GM18520 (cell line): ENCODE results near the gene FNDC3B.

Experiments
- ATAC-seq: cut with Tn5 transposase; IDR thresholded peaks from one replicate; pipeline ENCODE4 v1.9.1; 2021; ENCODE audit not compliant: unreplicated experiment

Gene FNDC3B

DNA sequence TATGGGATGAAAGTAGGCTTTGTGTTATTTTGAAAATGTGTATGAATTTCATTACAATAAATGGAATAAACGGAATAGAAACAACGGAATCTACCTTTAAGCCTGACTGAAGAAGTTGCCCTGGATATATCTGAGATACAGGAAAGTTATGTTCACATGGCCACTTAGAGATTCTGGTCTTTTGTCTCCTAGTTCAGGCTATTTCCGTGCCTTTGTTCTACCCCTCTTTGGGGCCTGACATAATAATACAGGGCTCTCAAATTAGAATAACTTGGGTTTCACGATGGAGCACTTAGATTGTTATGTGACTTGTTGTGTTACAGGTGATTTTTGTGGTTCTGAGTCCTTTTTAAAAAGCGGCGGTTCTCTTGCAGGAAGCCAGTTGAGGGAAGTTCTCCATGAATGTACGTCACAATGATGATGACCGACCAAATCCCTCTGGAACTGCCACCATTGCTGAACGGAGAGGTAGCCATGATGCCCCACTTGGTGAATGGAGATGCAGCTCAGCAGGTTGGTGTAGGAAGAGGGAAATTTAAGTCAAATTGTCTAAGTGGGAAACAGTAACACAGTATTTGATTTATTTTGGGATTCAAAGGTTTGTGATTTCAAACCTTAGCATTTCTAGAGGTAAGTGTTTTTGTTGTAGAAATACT, 72.8 kb downstream of the FNDC3B start:
- no peak for ATAC-seq

DNA sequence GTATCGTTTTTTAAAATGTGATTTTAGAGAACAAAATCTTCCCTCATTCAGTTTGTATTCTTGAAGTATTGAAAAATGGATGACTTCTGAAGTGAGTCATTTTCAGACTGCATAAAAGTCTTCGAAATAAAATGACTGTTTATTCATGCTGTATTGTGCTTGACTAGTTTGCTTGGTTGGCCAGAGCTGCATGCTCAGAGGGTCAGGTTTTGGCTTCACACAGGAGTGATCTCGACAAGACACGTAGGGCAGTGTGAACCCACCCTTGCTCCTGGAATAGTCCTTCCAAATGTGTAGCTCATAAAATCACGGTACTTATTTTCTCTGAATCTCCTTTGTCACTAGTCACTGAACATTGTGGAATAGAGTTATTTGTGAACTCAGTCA, 73.3 kb downstream of the FNDC3B start:
- ATAC-seq, result no peak

DNA sequence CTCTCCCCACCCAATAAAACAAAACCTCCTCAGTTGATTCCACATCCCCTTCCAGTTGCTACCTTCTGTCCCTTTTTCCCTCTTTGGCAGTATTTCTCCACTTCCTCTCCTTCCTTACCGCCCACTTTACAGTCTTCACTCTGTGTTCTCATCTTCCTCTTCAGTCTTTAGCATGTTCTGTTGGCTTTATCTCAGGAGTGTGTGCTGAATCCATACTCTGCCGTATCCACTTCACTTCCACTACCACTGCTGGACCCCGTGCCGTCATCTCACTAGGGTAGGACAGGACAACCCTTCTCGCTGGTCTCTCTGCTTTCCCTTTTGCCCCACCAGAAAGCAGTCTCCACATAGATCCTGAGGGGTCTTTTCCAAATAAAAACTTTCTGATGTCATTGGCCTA, 74.3 kb downstream of the FNDC3B start:
- no peak for ATAC-seq

DNA sequence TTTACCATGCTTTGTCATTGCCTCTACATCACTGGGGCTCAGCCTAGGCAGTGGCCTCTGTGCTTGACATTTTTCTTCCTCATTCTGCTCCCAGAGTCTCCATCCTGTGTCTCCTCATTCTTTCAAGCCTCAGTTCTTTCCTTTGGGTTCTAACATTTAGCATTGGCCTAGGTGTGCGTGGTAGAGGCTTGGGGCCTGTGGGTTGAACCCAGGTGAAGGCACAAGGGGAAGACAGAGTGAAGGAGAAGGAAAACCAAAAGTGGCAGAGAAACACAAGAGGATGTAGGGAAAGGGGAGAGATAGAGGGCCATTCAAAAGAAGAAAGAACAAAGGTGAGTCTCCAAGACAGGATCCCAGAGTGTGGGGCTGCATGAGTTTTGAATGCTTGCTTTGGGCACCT, 75.7 kb downstream of the FNDC3B start:
- ATAC-seq, result no peak

DNA sequence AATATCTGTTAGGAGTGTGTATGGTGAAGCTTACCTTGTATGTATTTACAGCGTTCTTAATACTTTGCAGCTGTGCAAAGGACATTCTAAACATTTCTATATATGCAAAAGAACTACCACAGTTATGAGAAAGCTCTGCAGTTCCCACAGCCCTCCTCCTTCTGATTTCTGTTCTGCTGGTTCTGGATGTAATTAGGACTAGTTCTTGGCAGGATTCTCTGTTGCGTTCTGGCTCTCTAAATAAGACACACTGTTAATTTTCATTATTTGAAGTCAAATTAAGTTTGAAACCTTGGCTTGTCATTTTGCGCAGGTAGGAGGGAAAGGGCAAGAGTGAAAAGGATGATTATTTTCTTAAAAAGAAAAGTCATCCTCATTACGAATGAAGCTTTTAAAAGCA, 76.4 kb downstream of the FNDC3B start:
- no peak for ATAC-seq

DNA sequence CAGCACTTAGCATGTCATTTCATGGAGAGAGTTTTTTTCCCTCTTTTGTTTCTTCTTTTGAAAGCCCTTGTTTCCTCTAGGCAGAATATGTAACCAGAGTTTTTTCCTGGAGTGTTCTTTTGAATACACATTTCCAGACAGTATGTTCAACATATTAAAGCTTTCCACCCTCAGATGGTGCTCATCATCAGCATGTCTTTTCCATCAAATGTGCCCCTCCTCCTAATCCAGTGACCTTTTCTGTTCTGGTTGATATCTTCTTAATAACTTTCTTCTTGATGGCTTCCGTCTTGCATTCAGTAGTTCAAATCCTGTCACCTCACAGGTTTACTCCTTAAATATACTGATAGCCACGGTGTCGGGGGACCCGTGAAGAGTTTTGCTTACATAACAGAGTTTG, 78.6 kb downstream of the FNDC3B start:
- no peak for ATAC-seq

DNA sequence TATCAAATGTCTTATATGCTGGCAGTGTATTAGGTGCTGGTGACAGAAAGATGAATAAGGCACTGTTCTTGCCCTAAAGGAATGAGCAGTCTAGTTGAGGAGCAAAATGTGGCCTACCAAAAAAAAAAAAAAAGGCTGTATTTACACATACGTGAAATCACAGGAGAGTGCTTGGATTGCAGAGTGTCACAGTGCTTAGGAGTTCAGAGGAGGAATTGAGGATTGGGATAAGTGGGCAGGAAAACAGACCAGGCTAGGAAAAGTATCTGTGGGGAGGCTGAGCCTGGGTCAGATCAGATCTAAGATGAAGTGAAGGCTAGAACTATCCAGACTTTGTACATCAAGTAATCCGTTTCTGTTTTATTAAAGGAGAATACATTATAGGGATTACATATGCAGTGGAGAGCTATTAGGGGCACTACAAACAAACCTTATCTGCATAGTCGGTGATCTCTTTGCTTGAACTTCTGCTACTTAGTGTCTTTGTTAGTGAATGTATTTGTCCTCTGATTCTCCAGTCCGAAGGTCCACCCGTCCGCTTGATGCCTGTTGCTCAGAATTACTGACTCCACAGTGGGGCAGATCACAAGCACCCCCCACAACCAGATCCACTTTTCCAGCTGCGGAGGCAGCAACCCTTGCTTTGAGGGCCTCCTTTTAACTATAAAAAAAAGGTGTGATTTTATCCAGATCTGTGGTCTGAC, 80.0 kb downstream of the FNDC3B start:
- ATAC-seq, result no peak

GRCh38 chr3:172120912-172121311, 81.5 kb downstream of the FNDC3B start:
- ATAC-seq, result no peak

GRCh38 chr3:172121981-172122380, 82.6 kb downstream of the FNDC3B start:
- ATAC-seq, result no peak

DNA sequence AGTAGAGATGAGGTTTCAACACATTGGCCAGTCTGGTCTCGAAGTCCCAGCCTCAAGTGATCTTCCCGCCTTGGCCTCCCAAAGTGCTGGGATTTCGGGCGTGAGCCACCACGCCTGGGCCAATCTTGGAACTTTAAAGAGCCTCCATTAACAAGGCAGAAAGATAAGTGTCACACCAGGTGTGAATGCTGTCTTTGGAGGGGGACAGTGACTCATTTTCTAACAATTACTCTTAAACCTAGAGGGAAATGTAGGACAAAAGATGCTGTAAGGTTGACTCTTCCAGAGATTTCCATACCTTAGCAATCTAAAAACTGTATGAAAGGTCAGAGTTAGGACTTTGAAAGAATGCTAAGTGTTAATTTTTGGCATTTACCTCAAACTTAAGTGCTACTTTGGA, 84.9 kb downstream of the FNDC3B start:
- ATAC-seq, result no peak

GRCh38 chr3:172125053-172125452, 85.7 kb downstream of the FNDC3B start:
- no peak for ATAC-seq

DNA sequence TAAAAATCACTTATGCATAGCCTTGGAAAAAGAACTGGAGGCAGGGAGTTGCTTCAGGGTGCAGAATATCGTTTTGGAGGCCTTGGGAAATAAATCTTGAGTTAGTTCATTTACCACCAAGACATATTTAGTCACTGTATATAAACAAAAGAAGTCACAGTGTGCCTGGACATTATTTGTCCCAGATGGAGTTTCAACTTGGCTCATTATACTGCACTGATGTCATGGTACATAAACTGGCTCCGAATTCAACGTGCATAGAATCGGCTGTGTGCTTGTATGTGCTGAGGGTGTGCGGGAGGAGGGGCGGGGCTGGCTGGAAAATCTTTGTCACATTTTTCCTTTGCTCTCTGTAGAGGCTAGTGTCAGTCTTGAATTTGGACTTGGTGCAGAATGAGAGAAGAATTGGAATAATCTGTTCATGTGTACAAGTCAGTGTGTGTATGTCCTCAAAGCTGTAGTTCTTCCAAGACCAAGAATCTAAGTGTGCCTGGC, 86.6 kb downstream of the FNDC3B start:
- ATAC-seq, result no peak

GRCh38 chr3:172126741-172127140, 87.4 kb downstream of the FNDC3B start:
- no peak for ATAC-seq

- ATAC-seq, result no peak
Observed at GRCh38 chr3:172127141-172127540, 87.8 kb downstream of the FNDC3B start.

DNA sequence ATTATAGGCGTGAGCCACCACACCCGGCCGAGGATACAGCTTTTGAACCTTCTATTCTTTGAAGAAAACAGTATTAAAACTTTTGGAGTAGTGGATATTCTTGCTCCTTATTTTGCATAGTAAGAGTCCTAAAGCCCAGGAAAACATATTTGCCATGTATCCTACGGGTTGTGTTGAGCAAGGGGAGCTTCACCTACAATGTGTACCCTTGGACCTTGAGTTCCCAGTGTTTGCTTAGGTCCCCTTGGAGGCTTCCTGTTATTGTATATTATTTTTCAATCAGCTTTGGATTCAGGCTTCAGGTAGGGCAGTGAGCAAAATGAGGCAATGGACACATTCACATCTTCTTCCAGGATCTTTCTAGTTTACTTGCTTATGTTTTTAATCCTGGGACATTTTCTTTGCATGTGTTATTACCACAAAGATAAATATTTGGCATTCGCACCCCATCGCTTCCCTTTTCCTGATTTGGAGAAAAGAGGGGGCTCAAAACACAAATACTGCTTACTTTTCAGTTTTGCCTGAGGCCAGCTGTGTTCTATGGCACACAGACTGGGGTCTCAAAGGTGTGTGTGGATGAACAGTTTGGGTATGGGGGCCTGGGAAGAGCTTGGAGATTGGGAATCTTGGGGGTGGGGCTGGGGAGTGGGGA, 88.7 kb downstream of the FNDC3B start:
- ATAC-seq, result no peak

GRCh38 chr3:172128858-172129257, 89.5 kb downstream of the FNDC3B start:
- no peak for ATAC-seq

- no peak for ATAC-seq
Observed at GRCh38 chr3:172129498-172129849, 90.1 kb downstream of the FNDC3B start.

GRCh38 chr3:172129850-172130716, 90.7 kb downstream of the FNDC3B start:
- ATAC-seq, result no peak

DNA sequence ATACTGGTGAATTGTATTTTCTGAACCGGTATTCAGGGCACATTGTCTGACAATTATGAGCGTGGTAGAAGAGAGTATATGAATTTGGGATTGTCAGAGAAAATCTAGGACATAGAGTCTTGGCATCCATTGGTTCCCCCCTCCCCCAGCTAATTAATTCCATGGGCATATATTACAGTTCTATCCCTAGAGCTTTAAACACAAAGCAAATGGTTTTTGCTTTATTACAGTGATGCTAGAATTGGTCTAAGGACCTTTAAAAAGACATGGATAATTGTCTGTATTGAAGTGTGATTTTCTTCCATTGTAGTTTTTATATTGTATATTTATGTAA, 91.3 kb downstream of the FNDC3B start:
- ATAC-seq, result no peak

DNA sequence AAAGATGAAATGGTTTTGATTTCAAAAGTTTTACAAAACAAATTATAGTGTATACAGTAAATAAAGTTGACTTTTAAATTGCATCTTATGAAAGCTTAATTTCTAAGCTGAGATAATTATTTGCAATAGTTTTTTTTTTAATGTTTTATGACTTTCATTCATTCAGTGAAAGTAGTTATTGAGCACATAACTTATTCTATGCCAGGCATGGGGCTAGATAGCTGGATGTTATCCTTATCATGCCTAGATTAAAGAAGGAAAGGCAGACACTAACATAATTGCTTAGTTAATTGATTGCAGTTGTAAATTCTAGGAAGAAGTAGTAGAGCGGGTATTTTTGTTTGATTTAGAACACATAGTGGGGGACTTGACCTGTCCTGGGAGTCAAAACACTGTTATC, 92.4 kb downstream of the FNDC3B start:
- ATAC-seq, result no peak

GRCh38 chr3:172132159-172132586, 92.8 kb downstream of the FNDC3B start:
- no peak for ATAC-seq
